ENCODE data around the gene MYPOP. TPM values are rescaled to one million over a fixed set of nuclear protein-coding genes. Genes with fewer than 3 reads are reported as not detected.

MYPOP gene
- total and polyA plus RNA-seq, 2 of the 13 experiments (the other 11 are each of a cell fraction or from before 2014, with no cell fraction given), result 2.3 to 2.7 TPM

DNA sequence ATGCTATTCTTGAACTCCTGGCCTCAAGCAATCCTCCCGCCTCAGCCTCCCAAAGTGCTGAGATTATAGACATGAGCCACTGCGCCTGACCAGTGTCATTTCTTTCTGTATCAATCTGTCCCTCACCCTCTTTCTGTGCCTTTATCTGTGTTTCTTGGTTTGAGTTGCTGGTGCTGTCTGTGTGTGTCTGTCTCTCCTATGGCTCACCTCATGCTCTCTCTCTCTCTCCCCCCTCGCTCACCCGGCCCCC lies 26.3 kb downstream of the MYPOP start:
- no peak for DNase-seq (ENCODE audit: low spot score)
- Histone ChIP-seq H3K27me3 (ENCODE audit: control insufficient read depth in 1 of 2, insufficient read depth in 2 of 2, low read length in 2 of 2) (no peaks in the 10 kb centered on the region), H4K20me1 (ENCODE audit: insufficient read depth, low read length) (no peaks in the 10 kb centered on the region), H3K9ac (ENCODE audit: insufficient read depth, low read depth, low read length) (peak overlapping the region; percentile 78), H3K27ac (ENCODE audit: extremely low read length, insufficient read depth, low read length) (peak overlapping the region; percentile 94), H3K4me1 (ENCODE audit: insufficient read depth, low read length) (peaks cover 94% of the 10 kb centered on the region), H3K79me2 (ENCODE audit: insufficient read depth, low read length) (peaks cover 7% of the 10 kb centered on the region), H3K4me2 (ENCODE audit: low read depth, low read length) (peak overlapping the region; percentile 90), H3K36me3 (replicated peaks in 1 of 2; ENCODE audit: control insufficient read depth in 1 of 2, insufficient read depth in 2 of 2, low read length in 2 of 2) (peaks cover 0 to 5% of the 10 kb centered on the region in 2 experiments; a peak in 2 of 5 replicates), H3K9me3 (ENCODE audit: low read length) (no peaks in the 10 kb centered on the region), H3K4me3 (replicated peaks in 1 of 3; ENCODE audit: insufficient read depth in 1 of 3, low read depth in 2 of 3, low read length in 3 of 3) (peak overlapping the region; percentile 43 to 69 (median 51)), H2AFZ (ENCODE audit: low read length) (no peak overlapping the region)
- in situ Hi-C loops (cut with HindIII; ENCODE audit: extremely low pct_ligation_motif_present, low pct_unique_long_range_greater_than_20kb) (no loop called here), intact Hi-C loops (cut with micrococcal nuclease; ENCODE audit: unreplicated experiment) (no loop called here)
- ATAC-seq, result peak; percentile 5
- CTCF ChIA-PET (ENCODE audit: low intra/inter-chr PET ratio, low total read pairs), result no interaction called here
- whole genome bisulfite sequencing (ENCODE audit: low lambda C conversion rate), result 35% methylated on average over 4 of the region's 4 CpGs
- no peak for FAIRE-seq
- POLR2A ChIA-PET, result interaction anchor here (0.7 to 2.8 kb wide), 4 partner anchors 9 to 107 kb away, joined by 3 to 35 read pairs (median 6); partner anchors contain the start of genes FOXA3, SIX5 and SYMPK
- TSS peak; percentile 51 for BruUV-seq (replicated peaks)
- TF ChIP-seq ZNF772 (CRISPR knock-in tag; IDR thresholded peaks at IDR 0.05) (no peak), ZNF510 (CRISPR knock-in tag; IDR thresholded peaks at IDR 0.05; ENCODE audit: low read depth) (0 out of 2 replicates have a peak, but pooled peaks have one; percentile 46), ZMAT3 (CRISPR knock-in tag; conservative IDR thresholded peaks at IDR 0.05) (0 out of 2 replicates have a peak, but pooled peaks have one; percentile 0), ZNF605 (CRISPR knock-in tag; IDR thresholded peaks at IDR 0.05) (no peak), ATF7 (IDR thresholded peaks at IDR 0.05) (0 out of 2 replicates have a peak, but pooled peaks have one; percentile 7), ATF7 (CRISPR knock-in tag; IDR thresholded peaks at IDR 0.05) (no peak), NCOA2 (CRISPR knock-in tag; IDR thresholded peaks at IDR 0.05) (no peak), HES4 (CRISPR knock-in tag; IDR thresholded peaks at IDR 0.05; ENCODE audit: borderline replicate concordance) (peak; percentile 42; the same call in 1 of the 2 replicates), ZNF749 (CRISPR knock-in tag; IDR thresholded peaks at IDR 0.05; ENCODE audit: borderline replicate concordance) (no peak), MAZ (IDR thresholded peaks at IDR 0.05; ENCODE audit: borderline replicate concordance, low read depth, low read length) (no peak), MAZ (CRISPR knock-in tag; IDR thresholded peaks at IDR 0.05; ENCODE audit: low read depth) (no peak), ZNF282 (IDR thresholded peaks at IDR 0.05; ENCODE audit: partially characterized antibody) (no peak), ZFP37 (CRISPR knock-in tag; IDR thresholded peaks at IDR 0.05; ENCODE audit: borderline replicate concordance) (0 out of 2 replicates have a peak, but pooled peaks have one; percentile 62), FOXP1 (IDR thresholded peaks at IDR 0.05) (no peak), FOXP1 (CRISPR knock-in tag; IDR thresholded peaks at IDR 0.05) (no peak)
- TF ChIP-seq, protein P1, sequence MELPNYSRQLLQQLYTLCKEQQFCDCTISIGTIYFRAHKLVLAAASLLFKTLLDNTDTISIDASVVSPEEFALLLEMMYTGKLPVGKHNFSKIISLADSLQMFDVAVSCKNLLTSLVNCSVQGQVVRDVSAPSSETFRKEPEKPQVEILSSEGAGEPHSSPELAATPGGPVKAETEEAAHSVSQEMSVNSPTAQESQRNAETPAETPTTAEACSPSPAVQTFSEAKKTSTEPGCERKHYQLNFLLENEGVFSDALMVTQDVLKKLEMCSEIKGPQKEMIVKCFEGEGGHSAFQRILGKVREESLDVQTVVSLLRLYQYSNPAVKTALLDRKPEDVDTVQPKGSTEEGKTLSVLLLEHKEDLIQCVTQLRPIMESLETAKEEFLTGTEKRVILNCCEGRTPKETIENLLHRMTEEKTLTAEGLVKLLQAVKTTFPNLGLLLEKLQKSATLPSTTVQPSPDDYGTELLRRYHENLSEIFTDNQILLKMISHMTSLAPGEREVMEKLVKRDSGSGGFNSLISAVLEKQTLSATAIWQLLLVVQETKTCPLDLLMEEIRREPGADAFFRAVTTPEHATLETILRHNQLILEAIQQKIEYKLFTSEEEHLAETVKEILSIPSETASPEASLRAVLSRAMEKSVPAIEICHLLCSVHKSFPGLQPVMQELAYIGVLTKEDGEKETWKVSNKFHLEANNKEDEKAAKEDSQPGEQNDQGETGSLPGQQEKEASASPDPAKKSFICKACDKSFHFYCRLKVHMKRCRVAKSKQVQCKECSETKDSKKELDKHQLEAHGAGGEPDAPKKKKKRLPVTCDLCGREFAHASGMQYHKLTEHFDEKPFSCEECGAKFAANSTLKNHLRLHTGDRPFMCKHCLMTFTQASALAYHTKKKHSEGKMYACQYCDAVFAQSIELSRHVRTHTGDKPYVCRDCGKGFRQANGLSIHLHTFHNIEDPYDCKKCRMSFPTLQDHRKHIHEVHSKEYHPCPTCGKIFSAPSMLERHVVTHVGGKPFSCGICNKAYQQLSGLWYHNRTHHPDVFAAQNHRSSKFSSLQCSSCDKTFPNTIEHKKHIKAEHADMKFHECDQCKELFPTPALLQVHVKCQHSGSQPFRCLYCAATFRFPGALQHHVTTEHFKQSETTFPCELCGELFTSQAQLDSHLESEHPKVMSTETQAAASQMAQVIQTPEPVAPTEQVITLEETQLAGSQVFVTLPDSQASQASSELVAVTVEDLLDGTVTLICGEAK (IDR thresholded peaks at IDR 0.05), result peak; percentile 22; the same call in 1 of the 2 replicates
- TF ChIP-seq, protein P1 (CRISPR knock-in tag; IDR thresholded peaks at IDR 0.05), result no peak
- TF ChIP-seq, protein P2, sequence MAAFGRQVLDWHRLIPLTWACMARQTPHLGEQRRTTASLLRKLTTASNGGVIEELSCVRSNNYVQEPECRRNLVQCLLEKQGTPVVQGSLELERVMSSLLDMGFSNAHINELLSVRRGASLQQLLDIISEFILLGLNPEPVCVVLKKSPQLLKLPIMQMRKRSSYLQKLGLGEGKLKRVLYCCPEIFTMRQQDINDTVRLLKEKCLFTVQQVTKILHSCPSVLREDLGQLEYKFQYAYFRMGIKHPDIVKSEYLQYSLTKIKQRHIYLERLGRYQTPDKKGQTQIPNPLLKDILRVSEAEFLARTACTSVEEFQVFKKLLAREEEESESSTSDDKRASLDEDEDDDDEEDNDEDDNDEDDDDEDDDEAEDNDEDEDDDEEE (CRISPR knock-in tag; IDR thresholded peaks at IDR 0.05), result 0 out of 2 replicates have a peak, but pooled peaks have one; percentile 27
